GM19035 (cell line): ENCODE results near the gene RASGRF2.

Experiments
- ATAC-seq: cut with Tn5 transposase; IDR thresholded peaks from one replicate; pipeline ENCODE4 v1.9.1; 2021; ENCODE audit not compliant: unreplicated experiment

The RASGRF2 gene

DNA sequence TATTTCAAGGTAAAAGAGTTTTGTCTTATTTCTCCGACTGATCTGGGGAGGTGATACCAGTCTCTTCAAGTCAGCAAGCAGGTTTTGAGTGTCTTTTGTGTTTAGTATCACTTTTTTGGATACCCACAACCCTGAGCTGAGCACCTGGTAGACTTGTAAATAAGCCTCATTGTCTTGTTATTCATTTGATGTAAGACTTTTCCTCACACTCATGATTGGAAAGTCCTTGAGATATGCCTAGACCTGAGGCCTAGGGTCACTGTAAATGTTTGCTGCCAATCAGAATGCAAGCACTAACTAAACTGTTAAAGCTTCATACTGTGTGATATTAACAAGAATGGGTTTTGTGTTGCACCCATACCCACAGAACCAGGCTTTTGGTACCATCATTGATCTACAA, 172.2 kb downstream of the RASGRF2 start:
- no peak for ATAC-seq

DNA sequence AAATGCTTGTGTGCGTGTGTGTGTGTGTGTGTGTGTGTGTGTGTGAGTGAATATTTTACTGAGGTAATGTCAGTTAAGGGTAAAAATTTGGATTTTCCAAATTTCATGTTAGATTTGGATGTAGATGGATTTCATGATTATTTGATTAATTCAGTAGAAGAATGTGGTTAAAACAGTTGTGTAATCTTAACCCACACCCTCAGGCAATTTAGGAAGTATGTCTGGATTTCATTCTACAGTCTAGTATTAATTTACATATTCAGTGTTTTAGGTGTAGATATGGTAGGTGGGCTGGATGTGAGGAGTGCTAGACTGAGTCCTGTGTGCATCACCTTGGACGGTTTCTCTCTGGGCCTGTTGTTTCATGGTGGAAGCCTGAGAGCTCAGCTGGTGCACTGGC, 173.9 kb downstream of the RASGRF2 start:
- ATAC-seq = no peak

GRCh38 chr5:81134566-81134965, 174.4 kb downstream of the RASGRF2 start:
- ATAC-seq = no peak

GRCh38 chr5:81136557-81136956, 176.4 kb downstream of the RASGRF2 start:
- ATAC-seq = no peak

- no peak for ATAC-seq
Observed at GRCh38 chr5:81137833-81138232, 177.7 kb downstream of the RASGRF2 start.

- ATAC-seq = no peak
Observed at GRCh38 chr5:81140441-81140840, 180.3 kb downstream of the RASGRF2 start.

- no peak for ATAC-seq
Observed at GRCh38 chr5:81140943-81141342, 180.8 kb downstream of the RASGRF2 start.

DNA sequence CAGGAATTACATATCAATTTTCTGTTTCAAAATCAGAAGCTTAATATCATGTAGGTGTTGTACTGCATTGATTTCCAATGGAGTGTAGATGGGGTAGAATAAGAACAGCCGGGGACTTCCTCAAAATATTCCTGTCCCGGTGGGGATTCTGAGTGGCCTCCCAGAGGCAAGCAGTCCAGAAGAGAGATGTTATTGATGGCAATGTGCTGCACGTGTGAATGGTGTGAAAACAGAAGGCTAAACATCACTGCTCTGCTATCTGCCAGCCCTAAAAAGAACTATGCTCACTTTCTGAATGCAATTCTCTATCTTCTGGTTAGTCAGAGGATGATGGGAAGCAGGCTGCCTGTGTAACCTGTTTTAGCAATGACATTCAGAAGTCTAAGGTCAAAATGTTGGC, 181.9 kb downstream of the RASGRF2 start:
- no peak for ATAC-seq

DNA sequence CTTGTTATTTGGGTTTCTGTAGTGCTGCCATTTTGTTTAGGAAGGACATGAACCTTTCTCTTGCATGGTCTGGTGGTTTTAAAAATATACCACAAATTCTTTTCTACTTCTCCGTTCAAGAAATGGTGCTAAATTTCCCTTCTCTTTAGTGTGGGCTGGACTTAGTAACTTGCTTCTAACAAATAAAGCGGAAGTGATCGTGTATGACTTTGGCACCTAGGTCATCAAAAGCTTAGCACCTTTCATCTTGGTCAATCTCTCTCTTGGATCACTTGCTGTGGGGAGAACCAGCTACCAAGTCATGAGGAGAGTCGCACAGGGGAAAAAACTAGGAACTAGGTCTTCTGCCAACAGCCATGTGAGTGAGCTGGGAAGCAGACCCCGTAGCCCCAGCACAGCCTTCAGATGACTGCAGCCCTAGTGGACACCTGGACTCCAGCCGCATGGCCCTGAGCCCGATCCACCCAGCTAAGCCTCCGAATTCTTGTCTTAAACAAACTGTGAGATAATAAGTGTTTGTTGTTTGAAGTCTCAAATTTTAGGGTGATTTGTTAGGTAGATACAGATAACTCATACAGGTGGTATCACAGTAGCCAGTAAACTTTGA, 185.3 kb downstream of the RASGRF2 start:
- no peak for ATAC-seq

DNA sequence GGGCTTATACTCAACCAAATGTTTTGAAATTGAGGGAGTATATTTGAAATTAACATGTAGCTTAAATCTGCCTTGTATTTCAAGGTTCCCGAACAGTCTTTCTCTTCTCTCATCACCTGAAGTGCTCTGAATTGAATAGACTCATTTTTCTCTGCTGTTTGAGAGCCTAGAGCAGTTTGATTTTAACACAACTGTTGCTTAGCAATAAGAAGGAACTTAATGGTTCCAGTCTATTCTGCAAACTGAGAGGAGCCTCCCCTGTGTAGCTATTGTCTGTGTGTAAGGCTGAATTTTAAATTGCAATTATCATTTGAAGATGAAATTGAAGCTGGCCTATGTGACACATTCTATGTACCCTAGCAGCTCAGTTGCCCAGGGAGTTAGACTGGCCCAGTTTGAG, 185.9 kb downstream of the RASGRF2 start:
- no peak for ATAC-seq

GRCh38 chr5:81147011-81147885, 187.1 kb downstream of the RASGRF2 start:
- ATAC-seq = no peak

DNA sequence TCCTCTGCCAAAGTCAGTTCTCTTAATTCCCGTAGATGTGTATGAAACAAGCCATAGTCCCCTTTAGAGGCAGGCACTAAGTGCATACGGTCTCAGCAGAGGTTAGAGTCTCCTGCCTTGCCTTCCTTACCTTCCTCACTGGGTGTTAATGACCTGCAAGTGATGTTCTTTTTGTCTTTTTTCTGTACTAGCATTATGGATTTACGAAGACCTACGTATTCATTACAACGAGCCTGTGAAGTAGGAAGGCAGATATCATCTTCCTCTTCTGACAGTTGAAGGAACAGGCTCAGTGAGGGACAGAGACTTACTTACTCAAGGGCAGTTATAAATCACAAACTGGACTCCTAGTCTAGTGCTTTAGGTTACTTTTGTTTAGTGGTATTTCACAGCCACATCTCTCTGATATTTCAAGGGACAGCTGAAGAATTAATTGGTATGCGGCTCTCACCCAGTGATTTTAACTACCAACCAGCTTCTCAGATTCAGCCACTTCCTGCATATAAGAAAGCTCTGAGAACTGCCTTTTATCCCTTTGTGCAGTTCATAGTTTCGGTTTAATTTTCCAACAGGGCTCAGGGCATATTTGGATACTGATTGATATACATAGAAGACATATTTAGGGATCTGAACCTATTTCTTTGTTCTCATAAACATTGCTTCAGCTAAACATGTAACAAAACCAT, 187.9 kb downstream of the RASGRF2 start:
- ATAC-seq = no peak

- ATAC-seq = no peak
Observed at GRCh38 chr5:81151546-81151945, 191.4 kb downstream of the RASGRF2 start.

DNA sequence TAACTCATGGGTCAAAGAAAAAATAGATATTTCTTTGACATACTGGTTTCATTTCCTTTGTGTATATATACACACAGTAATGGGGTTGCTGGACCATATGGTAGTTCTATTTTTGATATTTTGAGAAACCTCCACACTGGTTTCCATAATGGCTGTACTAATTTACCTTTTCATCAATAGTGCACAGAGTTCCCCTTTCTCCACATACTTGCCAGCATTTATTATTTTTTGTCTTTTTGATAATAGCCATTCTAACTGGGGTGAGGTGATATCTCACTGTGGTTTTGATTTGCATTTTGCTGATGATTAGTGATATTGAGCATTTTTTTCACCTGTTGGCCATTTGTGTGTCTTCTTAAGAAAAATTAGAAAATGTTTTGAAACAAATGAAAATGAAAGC, 194.6 kb downstream of the RASGRF2 start:
- ATAC-seq = peak; percentile 65

DNA sequence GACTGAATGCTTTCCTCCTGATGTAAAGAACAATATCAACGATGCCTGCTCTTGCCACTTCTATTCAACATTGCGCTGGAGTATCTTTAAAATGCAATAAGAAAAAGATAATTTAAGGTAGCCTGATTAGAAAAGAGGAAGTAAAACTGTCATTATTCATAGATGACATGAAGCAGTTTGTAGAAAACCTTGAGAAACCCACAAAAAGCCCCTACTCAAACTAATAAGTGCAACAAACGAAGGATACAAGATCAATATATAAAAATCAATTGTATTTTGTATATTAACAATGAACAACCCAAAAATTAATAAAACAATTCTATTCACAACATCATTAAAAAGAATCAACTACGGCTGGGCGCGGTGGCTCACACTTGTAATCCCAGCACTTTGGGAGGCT, 196.6 kb downstream of the RASGRF2 start:
- ATAC-seq = no peak

GRCh38 chr5:81161012-81161601, 200.9 kb downstream of the RASGRF2 start:
- peak; percentile 68 for ATAC-seq

- no peak for ATAC-seq
Observed at GRCh38 chr5:81162501-81162900, 202.3 kb downstream of the RASGRF2 start.

GRCh38 chr5:81163651-81164050, 203.5 kb downstream of the RASGRF2 start:
- ATAC-seq = no peak

GRCh38 chr5:81164476-81164875, 204.3 kb downstream of the RASGRF2 start:
- ATAC-seq = no peak

DNA sequence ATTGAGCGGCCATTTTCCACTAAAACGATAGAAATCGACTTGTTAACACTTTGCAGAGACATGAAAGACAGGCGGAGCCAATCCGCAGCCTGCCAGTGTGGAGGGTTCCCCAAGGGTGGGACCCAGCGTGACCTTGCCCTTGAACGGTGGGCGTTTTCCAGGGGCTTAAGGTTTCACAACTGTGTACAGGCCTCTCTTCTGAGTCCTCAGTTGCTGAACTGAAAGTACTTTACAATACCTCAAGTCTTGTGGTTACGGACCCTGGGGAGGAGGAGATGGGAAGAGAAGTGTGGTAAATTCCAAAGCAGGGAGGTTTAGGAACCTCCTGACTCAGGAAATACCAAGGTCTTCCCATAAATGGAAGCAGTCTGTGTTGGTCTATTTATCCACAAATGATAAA, 204.8 kb downstream of the RASGRF2 start:
- ATAC-seq = no peak

GRCh38 chr5:81165493-81166119, 205.4 kb downstream of the RASGRF2 start:
- peak; percentile 75 for ATAC-seq
